DMS 273 (cell line): ENCODE measurements around the gene TBC1D5.

Source experiments
- DNase-seq: peaks from one replicate; lab custom pipeline; 2025; ENCODE audit not compliant: unreplicated experiment; lab: John Stamatoyannopoulos, UW

TBC1D5 gene

DNA sequence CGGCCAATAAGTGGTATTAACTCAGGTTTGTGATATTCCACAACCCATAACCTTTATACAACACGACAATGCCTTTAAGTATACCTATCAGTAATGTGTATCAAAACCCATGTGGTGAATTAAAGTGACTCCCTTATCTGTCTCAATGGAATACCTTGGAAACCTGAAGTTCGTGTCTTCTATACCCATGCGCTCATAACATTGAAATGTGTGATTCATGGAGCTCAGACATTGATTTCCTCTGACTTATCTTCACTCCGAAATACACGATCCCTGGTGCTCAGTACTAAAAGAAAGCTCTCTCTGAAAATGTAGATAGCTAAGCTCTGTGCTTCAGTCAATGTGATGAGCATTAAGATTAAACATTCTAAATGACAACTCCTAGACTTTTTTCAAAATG, 140.3 kb downstream of the TBC1D5 start:
- DNase-seq: no peak

DNA sequence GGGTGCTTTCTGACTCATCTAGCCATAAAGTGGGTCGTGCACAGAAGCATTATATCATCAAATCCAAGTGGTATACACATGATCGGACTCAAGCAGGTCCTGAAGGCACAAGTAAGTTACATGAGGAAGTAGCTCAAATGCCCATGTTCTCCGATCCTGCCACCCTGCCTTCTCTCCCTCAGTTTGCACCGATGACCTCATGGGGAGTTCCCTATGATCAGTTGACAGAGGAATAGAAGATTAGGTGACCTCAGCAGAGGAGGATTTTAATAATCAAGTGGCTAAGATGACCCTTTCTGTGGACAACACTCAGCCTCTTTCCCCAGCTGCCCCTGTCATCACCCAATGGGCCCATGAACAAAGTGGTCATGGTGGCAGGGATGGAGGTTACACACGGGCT, 149.5 kb downstream of the TBC1D5 start:
- DNase-seq: no peak

DNA sequence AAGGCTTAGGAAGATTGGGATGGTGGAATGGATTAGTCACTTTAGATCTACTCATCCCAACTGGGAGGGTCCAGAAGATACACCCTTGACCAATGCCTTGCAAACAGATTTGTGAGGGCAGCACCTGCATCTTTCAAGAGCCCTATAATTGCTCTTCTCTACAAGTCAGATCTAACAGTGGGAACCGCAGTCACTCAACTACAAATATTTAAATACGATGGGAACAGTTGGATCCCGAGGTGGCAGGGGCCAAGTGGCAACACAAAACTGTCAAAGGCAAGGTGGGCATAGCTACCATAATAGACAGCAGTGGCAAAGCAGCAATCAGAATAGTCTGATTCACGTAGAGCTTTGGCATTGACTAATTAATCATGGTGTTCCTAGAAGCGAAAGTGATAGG, 152.0 kb downstream of the TBC1D5 start:
- no peak for DNase-seq

DNA sequence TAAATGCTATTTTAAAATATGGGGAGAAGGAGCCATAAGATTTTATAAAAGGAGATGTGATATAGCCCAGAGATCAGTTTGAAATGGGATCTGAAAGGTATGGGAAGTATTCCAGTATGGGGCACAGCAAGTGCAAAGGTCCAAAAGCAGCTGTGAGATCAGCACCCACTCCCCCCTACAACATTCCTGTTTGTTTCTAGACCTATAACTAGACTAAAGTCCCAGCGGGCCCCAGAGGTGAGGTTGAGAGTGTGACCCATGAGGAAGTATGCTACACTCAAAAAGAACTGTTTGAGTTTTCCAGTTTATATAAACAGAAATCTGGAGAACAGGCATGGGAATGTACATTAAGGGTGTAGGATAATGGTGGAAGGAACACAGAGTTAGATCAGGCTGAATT, 152.5 kb downstream of the TBC1D5 start:
- DNase-seq: no peak

DNA sequence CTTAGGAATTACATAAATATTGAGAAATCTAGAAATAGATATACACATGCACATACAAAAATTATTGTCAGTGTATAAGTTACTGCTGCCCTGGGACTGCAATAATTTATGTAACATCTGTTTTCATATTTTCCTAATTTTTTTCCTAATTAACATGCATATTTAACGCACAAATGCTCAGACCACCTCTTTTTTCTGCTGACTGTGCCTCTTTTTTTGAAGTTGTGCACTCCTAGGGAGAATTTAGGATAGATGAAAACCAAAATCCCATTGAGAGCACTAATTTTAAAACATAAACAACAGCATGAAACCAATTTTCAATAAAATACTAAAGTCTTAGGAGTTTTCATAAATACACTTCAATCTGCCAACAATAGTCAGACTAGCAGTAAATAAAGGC, 154.0 kb downstream of the TBC1D5 start:
- DNase-seq: no peak

DNA sequence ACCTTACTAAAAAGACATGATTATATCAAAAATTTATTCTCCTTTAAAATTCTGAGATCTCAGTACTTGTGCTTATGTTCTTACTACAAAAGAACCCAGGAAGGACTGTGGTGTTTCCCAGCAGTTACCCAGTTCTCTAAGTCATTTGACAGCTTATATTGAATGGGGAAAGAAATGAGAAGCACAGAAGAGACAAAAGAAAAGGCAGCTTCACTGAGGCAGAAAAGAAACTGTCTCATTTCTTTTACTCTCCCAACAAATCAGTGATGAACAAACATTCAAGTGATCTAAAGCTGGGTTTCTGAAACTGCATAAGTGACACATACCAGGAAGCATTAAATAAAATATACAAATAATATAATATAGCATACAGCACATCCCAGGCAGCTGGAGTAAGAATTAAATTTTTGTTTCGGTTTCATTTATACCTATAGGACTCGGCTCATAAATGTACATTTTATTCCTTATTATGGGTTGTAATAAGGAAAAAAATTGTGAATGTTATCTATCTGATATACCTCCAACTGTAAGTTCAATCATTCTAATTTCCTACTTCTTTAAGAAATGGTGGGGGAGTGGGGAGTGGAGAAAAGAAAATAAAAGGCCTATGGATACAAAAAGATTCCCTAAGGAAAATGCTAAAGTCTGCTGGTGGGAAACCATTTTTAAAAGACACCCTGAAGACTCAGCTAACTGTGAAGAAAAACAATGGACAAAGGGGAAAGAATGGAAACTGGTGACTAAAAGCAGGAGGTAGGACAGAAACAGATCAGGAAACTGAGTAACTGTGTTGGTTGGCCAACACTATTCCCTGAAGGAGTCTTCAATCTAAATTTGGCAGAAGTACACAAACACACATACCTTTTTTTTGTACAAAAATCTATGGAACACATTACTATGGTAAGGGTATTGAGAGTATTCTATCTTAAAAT, 156.8 kb downstream of the TBC1D5 start:
- no peak for DNase-seq

DNA sequence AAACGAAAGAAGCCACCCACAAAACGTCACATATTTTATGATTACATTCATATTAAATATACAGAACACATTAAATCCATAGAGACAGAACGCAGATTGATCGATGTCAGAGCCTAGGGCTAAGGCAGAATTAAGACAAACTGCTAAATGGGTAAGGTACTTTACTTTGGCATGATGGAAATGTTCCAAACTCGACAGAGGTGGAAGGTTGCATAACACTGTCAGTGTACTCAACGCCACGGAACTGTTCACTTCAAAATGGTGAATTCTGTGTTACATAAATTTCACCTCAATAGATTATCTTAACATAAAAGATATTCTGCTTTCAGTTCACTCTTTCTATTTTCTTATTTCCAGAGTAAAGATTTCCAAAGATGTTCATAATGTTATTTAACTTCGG, 158.4 kb downstream of the TBC1D5 start:
- no peak for DNase-seq

DNA sequence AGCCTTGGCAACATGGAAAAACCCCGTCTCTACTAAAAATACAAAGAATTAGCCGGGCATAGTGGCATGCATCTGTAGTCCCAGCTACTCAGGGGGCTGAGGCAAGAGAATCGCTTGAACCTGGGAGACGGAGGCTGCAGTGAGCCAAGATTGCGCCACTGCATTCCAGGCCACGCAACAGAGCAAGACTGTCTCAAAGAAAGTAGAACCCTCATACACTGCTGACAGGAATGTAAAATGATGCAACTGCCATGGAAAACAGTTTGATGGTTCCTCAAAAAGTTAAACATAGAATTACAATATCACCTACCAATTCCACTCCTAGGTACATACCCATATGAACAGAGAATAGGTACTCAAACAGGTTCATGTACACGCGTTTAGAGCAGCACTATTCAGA, 158.9 kb downstream of the TBC1D5 start:
- no peak for DNase-seq

DNA sequence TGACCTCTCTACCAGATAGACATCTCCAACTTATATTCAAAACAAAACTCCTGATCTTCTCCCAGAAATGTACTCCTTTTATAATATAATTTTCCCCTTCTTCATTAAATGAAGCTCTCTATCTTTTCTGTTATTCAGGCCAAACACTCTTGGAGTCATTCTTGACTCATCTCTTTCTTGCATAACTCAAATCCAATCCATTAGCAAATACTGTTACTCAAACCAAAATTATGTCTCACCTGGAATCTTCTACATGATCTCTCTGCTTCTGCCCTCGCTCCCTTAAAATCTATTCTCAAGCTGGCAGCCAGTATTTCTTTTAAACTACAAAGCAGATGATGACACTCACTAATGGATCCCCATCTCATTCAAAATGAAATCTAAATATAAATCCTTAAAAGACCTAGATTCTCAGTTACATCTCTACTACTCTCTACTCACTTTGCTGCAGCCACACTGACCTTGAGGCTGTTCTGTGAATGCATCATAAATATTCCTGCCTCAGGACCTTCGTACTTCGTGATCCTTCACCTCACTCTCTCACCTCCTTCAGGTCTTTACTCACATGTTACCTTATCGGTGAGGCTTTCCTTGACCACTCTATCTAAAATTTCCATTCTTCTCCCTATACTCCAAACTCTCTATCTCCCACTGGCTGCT, 160.9 kb downstream of the TBC1D5 start:
- no peak for DNase-seq

DNA sequence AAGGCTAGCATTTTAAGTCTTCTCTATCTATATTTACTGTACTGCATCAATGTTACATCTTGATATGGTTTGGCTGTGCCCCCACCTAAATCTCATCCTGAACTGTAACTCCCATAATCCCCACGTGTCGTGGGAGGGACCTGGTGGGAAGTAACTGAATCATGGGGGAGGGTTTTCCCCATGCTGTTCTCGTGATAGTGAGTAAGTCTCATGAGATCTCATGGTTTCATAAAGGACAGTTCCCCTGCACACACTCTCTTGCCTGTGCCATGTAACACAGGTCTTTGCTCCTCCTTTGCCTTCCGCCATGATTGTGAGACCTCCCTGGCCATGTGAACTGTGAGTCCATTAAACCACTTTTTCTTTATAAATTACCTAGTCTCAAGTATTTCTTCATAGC, 161.5 kb downstream of the TBC1D5 start:
- no peak for DNase-seq

DNA sequence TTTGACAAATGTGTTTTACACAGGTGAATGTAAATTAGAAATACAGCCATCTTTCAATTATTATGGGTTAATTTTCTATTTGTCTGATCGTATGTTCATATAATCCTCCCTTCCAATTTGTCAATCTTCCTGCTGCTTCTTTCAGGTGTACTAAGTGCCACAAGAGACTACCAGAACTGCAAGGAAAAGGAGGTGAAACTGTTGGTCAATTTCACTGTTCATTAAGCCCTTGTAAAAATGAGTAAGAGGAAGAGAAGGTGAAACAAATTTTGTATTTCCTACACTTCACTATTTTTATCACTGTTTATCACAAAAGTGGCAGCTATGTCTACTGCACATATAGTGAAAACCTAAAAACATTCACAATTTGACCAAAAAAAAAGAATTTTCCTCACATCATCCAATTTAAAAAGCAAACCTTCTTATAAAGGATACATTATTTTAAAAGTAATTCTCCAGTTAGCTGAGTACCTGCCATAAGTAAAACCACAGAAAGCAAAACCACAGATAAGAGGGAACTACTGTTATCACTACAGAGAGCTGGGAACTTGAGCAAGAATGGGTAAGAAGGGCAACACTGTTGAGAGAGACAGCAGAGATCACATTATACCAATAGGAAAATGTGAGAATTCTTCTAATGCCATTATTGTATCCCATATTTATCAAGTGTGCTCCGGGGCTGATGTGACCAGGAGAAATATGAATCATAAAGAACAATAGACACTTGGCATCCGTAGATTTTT, 163.0 kb downstream of the TBC1D5 start:
- no peak for DNase-seq

DNA sequence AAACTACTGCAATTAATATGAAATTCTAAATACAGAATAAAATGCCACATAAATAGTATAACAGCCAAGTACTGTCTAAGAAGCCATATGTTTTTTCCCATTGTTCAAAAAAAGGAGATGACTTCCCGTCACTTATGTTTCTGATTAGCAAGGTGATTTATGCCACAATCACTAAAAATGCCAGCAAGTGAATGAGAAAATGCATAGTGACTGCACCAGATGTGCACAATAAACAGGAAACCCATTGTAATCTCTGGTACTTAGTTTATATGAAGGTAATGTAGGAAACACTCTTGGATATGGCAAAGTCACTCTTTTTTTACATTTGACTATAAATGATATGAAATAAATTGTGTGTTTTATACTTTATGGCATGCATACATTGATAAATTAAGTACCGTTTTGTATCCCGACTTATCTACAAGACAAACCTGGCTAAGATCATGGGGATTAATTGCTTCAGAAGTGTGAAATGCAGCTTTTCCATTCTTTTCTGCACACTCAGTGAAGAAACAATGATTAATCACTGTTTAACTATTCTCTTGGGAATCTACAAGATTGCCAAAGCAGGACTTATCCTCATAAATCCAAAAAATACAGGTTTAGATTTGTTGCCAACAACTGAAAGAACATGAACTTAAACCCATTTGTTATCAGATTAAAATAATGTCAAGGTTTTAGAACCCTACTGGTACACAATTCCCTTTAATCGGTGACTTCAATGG, 164.5 kb downstream of the TBC1D5 start:
- DNase-seq: no peak

DNA sequence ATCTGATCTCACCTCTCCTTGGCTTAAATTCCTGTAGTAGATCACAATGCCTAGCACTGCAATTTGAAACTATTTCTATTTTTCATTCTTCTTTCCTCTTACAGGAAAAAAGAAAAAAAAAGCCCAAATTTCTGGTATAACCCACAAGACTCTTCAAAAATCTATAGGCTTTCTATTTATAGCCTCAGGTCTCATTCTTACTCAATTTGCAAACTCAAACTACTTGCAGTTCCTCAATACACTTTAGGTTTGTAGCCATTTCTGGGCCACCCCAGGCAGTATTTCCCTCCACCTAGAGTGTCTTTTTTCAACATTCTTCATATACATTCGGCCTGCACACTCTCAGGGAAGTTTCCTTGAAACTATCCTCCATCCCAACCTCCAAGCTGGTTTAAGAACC, 169.0 kb downstream of the TBC1D5 start:
- DNase-seq: no peak

DNA sequence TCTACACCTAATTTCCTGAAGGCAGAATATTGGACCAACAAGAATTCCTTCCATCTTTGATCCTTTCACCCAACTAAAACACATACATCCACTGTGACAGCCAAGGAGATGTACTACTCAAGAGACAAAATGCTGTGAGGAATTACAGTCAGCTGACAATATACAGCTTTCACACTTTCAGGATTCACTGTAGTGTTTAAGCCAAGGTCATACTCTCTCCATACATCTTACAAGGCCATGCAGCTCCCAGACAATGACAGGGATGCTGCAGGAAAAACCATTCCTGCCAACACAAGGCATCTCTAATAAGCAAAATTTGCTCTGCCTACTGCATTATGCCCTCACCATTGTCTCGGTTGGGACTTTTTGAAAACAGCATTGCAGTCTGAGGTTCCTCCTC, 170.7 kb downstream of the TBC1D5 start:
- no peak for DNase-seq

DNA sequence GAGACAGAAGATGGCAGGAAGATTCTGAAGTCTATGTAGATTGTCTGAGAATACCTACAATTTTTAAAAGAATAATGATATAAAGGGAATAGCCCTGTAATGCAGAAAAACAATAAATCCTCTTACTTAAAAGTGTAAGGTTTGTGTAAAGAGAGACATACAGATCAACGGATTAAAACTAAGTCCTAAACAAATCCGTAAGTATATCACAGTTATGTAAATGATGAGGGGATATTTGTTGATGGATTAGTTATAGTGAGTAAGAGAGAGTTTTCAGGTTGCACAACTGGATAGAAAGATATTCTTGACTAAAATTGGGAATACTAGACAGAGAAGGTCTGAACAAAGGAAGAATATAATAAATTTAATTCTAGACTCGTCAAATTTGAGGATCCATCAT, 179.6 kb downstream of the TBC1D5 start:
- DNase-seq: no peak

DNA sequence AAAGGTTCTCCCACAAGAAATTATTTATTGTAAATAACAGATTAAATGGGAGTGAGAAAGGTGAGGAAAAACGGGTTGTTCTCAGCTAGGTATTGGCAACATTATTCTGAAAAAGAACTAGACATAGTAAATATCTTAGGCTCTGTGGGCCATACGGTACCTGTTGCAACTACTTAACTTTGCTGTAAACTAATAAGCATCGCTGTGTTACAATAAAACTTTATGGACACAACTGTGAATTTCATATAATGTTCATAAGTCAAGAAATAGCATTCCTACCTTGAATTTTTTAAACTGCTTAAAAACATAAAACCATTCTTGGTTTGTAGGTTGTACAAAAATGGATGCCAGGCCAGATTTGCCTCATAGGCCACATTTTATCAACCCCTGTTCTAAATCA, 183.9 kb downstream of the TBC1D5 start:
- no peak for DNase-seq

DNA sequence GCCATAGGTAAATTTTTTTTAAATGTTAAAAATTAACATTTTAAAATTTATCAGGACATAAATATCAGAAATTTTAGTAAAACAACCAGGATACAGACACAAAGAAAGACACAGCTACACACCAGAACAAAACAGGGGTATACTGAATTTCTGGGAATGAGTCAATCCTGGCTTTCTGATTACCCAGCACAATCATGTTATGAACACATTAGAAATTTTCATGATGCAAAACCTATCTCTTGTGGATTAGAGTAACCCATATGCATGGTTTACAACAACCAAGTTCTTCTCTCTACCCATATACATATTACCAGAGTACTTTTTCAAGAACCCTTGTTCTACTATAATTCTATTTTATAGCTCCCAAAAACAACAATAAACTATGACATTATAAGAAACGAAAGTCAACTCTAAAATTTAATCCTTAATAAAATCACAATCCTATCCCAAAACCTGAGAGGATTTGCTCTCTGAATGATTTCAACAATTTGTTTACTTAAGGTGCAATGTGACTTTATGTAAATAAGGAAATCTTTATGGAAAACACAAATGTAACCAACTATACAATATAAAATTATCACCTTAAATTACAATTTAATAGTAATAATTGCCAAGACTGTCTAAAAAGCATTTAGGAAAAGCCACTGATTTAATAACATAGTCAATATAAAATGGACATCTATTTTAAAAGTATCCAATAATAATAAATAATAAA, 184.5 kb downstream of the TBC1D5 start:
- no peak for DNase-seq

DNA sequence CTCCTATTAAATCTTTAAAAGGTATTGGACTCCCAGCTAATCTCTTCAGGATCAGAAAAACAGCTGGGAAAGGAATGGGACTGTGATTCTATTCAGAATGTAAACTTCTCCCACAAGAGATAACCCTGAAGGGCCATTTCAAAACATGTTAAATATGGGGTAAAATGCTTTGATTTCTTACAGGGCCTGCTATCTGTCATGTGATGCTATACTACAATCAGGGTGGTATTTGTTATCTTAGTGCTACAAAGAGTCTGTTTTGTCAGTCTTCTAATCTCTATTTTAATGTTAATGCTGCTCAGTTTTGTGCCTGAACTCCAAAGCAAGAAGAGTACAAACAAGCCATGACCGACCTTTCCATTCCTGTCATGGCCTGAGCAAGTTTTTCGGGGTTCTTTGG, 186.9 kb downstream of the TBC1D5 start:
- DNase-seq: no peak

DNA sequence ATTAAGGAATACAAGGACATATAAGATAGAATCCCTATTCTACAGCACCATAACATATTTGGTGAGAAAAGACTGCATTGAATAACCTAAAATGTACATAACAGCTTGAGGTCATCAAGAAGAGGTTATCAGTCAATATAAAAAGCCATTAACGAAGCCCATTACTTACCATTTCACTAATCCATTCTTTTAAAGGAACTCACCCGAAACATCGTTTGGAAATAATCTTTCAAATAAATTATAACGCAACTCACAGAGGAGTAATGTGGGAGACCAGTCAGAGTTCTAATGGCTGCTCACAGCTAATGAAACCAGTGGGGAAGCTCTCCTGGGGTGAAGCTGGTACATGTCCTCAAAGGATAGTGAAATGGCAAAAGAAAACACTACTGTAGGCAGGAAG, 188.4 kb downstream of the TBC1D5 start:
- no peak for DNase-seq

DNA sequence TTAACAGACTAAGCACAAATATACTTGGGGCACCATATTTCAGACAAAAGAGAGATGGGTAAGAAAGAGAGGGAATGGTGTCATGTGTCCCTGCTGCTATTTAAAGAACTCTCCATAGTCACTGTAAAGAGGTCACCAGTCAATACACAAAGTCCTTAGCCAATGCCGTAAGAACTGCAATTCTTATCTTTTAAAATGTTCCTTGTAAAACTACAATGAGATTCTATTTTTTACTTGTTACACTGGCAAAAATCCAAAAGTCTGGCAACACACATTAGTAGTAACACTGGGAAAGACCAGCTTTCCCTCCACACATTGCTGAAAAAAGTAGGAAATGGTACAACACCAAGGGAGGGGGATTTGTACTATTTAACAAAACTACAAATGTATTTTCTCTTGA, 189.4 kb downstream of the TBC1D5 start:
- DNase-seq: peak; percentile 7

DNA sequence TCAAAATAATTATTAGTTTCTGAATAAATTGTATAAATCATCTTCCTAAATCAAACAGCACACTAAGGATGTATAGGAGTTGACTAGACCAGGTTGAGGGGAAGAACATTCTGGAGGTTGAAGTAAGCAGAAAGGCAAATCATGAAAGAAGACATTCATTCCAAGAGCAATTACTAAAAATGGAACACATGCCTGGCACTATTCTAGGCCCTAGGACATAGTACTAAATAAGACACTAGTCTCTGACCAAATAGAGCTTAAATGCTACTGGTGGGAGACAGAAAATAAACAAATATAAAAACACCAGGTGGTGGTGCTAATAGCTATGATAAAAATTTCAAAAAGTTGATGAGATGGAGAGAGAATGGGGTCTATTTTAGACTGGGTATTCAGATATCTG, 190.1 kb downstream of the TBC1D5 start:
- DNase-seq: peak; percentile 25
